HG03558 (cell line): ENCODE data around the gene USHBP1.

Source experiments
- ATAC-seq: cut with Tn5 transposase; IDR thresholded peaks from one replicate; pipeline ENCODE4 v1.9.1; 2021; ENCODE audit warnings: moderate number of reproducible peaks; ENCODE audit not compliant: unreplicated experiment; ENCODE audit errors: extremely low read depth

USHBP1 gene

GRCh38 chr19:17220207-17220758 lies 44.3 kb downstream of the USHBP1 start:
- no peak for ATAC-seq

GRCh38 chr19:17219286-17219685 lies 45.3 kb downstream of the USHBP1 start:
- no peak for ATAC-seq

- ATAC-seq = no peak
Observed at GRCh38 chr19:17216058-17216670, 48.4 kb downstream of the USHBP1 start.

GRCh38 chr19:17215127-17215971 lies 49.2 kb downstream of the USHBP1 start, which contains the start of gene USE1:
TSS of gene USE1 (plus strand) at chr19:17215357. CDS start at chr19:17215406, 49 bp downstream.
- ATAC-seq = no peak

GRCh38 chr19:17214508-17215126 lies 49.9 kb downstream of the USHBP1 start:
- ATAC-seq = no peak

GRCh38 chr19:17213334-17213733 lies 51.2 kb downstream of the USHBP1 start:
- ATAC-seq = no peak

- no peak for ATAC-seq
Observed at GRCh38 chr19:17211547-17212446, 52.7 kb downstream of the USHBP1 start.

GRCh38 chr19:17210296-17210695 lies 54.2 kb downstream of the USHBP1 start:
- ATAC-seq = no peak

GRCh38 chr19:17209126-17210036 lies 55.2 kb downstream of the USHBP1 start:
- ATAC-seq = no peak

- no peak for ATAC-seq
Observed at GRCh38 chr19:17206736-17207581, 57.6 kb downstream of the USHBP1 start.

GRCh38 chr19:17205237-17206140 lies 59.1 kb downstream of the USHBP1 start:
- no peak for ATAC-seq

- ATAC-seq = no peak
Observed at GRCh38 chr19:17202713-17203112, 61.8 kb downstream of the USHBP1 start.

- no peak for ATAC-seq
Observed at GRCh38 chr19:17202249-17202648, 62.3 kb downstream of the USHBP1 start.

GRCh38 chr19:17200408-17201079 lies 64.0 kb downstream of the USHBP1 start:
- ATAC-seq = no peak
